ENCODE results near the gene TRPM1. TPM values are rescaled to one million over a fixed set of nuclear protein-coding genes. Genes with fewer than 3 reads are reported as not detected.

The TRPM1 gene
- total RNA-seq, 4 donors from 2014 or later, result not detected

DNA sequence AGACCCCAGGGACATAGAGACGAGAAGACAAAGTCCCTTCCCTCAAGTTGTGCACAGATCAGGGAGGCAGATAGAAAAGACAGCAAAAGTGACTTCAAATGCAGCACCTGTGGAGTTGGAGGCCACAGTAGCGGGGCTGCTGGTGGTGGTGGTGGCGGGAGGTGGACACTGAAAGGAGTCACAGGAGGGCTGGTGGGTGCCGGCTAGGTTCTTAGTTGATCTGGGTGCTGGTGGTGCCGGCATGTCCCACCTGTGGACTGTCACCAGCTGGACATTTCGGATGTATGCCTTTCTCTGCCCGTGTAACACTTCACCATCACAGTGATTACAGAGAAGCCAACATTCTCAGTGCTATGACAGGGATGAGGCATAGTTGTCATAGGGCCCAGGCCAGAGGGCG is 60.9 kb downstream of the TRPM1 start:
- H3K27me3 ChIP-seq, result peaks cover 0 to 5% (median 0%) of the 10 kb centered on the region in 4 donors
- no peak overlapping the region for H3K4me3 ChIP-seq
- intact Hi-C loops (cut with DNase I), result no loop called here
- DNase-seq (ENCODE audit: extremely low spot score), result no peak
- 97% methylated on average over 8 of the region's 8 CpGs for WGBS
- TF ChIP-seq, protein P1, sequence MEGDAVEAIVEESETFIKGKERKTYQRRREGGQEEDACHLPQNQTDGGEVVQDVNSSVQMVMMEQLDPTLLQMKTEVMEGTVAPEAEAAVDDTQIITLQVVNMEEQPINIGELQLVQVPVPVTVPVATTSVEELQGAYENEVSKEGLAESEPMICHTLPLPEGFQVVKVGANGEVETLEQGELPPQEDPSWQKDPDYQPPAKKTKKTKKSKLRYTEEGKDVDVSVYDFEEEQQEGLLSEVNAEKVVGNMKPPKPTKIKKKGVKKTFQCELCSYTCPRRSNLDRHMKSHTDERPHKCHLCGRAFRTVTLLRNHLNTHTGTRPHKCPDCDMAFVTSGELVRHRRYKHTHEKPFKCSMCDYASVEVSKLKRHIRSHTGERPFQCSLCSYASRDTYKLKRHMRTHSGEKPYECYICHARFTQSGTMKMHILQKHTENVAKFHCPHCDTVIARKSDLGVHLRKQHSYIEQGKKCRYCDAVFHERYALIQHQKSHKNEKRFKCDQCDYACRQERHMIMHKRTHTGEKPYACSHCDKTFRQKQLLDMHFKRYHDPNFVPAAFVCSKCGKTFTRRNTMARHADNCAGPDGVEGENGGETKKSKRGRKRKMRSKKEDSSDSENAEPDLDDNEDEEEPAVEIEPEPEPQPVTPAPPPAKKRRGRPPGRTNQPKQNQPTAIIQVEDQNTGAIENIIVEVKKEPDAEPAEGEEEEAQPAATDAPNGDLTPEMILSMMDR (IDR thresholded peaks at IDR 0.05), result no peak
- H3K4me1 ChIP-seq, result no peaks in the 10 kb centered on the region
- H3K36me3 ChIP-seq, result no peaks in the 10 kb centered on the region
- H3K27ac ChIP-seq (replicated peaks in 1 of 4), result no peak overlapping the region
- H3K9me3 ChIP-seq, result no peaks in the 10 kb centered on the region

DNA sequence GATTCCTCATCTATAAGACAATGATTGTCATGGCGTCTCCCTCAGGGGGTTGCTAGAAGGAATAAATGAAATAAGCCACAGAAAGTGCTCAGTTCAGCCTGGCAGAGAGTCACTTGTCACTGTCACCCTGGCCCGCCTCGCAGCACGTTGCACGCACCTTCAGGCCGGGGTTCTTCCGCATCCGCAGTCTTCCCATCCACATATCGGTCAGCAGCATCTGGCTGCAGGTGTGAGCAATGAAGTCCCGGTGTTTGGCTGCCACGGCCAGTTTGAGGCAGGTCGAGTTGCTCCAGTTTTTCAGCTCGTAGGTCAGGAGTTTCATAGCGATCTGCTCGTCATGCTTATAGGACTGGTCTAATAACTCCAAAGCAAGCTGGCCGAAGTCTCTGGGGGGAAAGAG is 61.6 kb downstream of the TRPM1 start:
- H3K27me3 ChIP-seq, result peaks cover 0 to 5% (median 0%) of the 10 kb centered on the region in 4 donors

DNA sequence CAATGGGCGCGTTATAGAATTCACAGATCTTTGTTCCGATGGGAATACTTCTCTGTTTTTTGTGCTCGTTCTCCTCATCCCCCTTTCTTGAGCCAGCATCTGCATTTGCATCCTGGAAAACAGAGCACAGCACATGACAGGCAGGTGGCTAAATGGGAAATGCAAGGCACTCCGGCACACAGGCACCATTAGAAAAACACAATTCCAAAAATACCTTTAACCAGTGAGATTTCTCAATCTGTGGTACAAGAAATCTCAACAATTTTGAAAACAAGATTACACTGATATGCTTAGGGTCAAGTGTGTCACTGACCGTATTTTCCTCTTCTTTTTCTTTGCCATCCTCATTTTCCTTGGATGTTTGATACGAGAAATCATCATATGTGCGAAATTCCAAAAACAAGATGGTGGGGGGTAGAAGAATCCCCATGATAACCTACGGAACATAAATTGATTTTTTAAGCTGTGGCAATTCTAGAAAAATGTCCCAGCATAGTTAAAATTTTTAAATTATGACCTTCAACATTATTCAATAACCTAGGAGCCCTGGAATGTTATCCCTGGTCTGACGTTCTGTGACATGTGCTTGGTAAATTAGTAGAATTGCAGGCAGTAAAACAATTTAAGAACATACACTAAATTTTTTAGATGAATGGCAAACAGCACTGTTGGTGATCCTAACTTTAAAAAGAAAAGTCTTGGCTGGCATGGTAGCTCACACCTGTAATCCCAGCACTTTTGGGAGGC is 63.6 kb downstream of the TRPM1 start:
- no peak overlapping the region for H3K4me3 ChIP-seq
- H3K27me3 ChIP-seq, result peaks cover 0 to 5% (median 0%) of the 10 kb centered on the region in 4 donors
- 94% methylated on average over 10 of the region's 10 CpGs for WGBS
- no peaks in the 10 kb centered on the region for H3K36me3 ChIP-seq
- TF ChIP-seq, protein P1 (IDR thresholded peaks at IDR 0.05), result no peak
- TF ChIP-seq EP300 (IDR thresholded peaks at IDR 0.05), result no peak
- no peak for TF ChIP-seq POLR2AphosphoS5 (IDR thresholded peaks at IDR 0.05)
- TF ChIP-seq POLR2A (IDR thresholded peaks at IDR 0.05; ENCODE audit: low read depth), result no peak
- peaks cover 0 to 8% (median 8%) of the 10 kb centered on the region in 4 donors for H3K4me1 ChIP-seq
- no peaks in the 10 kb centered on the region for H3K9me3 ChIP-seq
- intact Hi-C loops (cut with DNase I), result no loop called here
- H3K27ac ChIP-seq (replicated peaks in 1 of 4), result no peak overlapping the region
- DNase-seq (ENCODE audit: extremely low spot score), result no peak

More for the DNA sequence above, 61.6 kb downstream of the TRPM1 start:
- Histone ChIP-seq H3K4me1 (no peaks in the 10 kb centered on the region), H3K9me3 (no peaks in the 10 kb centered on the region), H3K27ac (replicated peaks in 1 of 4) (no peak overlapping the region), H3K36me3 (no peaks in the 10 kb centered on the region), H3K4me3 (no peak overlapping the region)
- TF ChIP-seq EP300 (IDR thresholded peaks at IDR 0.05), result no peak
- no peak for TF ChIP-seq POLR2A (IDR thresholded peaks at IDR 0.05; ENCODE audit: low read depth)
- no peak for TF ChIP-seq POLR2AphosphoS5 (IDR thresholded peaks at IDR 0.05)
- TF ChIP-seq, protein P1 (IDR thresholded peaks at IDR 0.05), result no peak
- intact Hi-C loops (cut with DNase I), result no loop called here
- 97% methylated on average over 16 of the region's 16 CpGs for WGBS
- no peak for DNase-seq (ENCODE audit: extremely low spot score)

DNA sequence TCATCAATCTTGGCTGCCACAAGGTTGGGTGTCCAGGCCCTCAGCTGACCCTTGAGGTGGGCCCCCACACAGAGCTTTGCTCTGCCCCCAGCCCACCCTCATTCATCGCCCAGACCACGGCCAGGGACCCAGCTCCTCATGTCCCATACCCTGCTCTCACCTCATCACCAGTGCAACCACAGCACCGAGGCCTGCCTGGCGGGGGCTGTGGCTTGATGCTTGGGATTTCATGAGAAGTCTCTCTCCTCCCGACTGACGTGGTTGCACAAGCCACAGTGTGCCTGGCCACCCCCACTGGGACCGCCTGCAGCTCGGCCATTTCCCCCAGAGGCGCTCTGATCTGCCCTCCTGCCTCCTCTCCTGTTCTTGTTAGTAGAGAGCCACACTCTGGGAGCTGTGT is 64.7 kb downstream of the TRPM1 start:
- Histone ChIP-seq H3K27me3 (peaks cover 0 to 5% (median 0%) of the 10 kb centered on the region in 4 donors), H3K4me1 (peaks cover 0 to 14% (median 13%) of the 10 kb centered on the region in 4 donors), H3K27ac (replicated peaks in 1 of 4) (no peak overlapping the region), H3K4me3 (no peak overlapping the region), H3K9me3 (no peaks in the 10 kb centered on the region), H3K36me3 (no peaks in the 10 kb centered on the region)
- no peak for DNase-seq (ENCODE audit: extremely low spot score)
- intact Hi-C loops (cut with DNase I), result no loop called here
- 95% methylated on average over 7 of the region's 9 CpGs for WGBS
- TF ChIP-seq, protein P1 (IDR thresholded peaks at IDR 0.05), result no peak
- no peak for TF ChIP-seq POLR2A (IDR thresholded peaks at IDR 0.05; ENCODE audit: low read depth)
- no peak for TF ChIP-seq EP300 (IDR thresholded peaks at IDR 0.05)
- no peak for TF ChIP-seq POLR2AphosphoS5 (IDR thresholded peaks at IDR 0.05)

DNA sequence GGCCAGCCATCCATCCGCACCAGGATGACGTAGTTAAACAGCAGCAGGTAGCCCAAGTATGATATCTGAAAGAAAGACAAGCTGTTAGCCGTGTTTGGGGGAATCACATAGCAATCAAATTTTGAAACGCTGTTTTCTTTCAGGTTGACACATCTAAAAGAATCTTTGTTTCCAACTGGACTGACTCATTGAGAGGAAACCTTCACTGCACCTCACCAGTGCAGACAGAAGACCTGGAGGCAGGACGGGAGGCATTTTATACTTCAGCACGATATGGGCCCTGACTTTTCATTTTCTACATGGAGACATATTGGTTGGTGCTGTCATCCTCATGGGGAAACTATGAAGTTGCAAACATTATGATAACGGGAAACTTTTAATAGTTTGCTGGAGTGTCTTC is 65.9 kb downstream of the TRPM1 start:
- Histone ChIP-seq H3K27me3 (peaks cover 0 to 5% (median 0%) of the 10 kb centered on the region in 4 donors), H3K36me3 (no peaks in the 10 kb centered on the region), H3K27ac (replicated peaks in 1 of 4) (no peak overlapping the region), H3K4me3 (no peak overlapping the region), H3K9me3 (no peaks in the 10 kb centered on the region), H3K4me1 (peaks cover 0 to 14% (median 13%) of the 10 kb centered on the region in 4 donors)
- intact Hi-C loops (cut with DNase I), result no loop called here
- no peak for DNase-seq (ENCODE audit: extremely low spot score)
- 90% methylated on average over 7 of the region's 7 CpGs for WGBS
- TF ChIP-seq EP300 (IDR thresholded peaks at IDR 0.05), result no peak
- no peak for TF ChIP-seq POLR2A (IDR thresholded peaks at IDR 0.05; ENCODE audit: low read depth)
- no peak for TF ChIP-seq POLR2AphosphoS5 (IDR thresholded peaks at IDR 0.05)
- TF ChIP-seq, protein P1 (IDR thresholded peaks at IDR 0.05), result no peak
